ENCODE data around the gene UPB1. TPM values are rescaled to one million over a fixed set of nuclear protein-coding genes. Genes with fewer than 3 reads are reported as not detected.

The UPB1 gene
- total and polyA plus RNA-seq, 10 of the 15 experiments (the other 5 are each of a cell fraction or from before 2014, with no cell fraction given): 0.89 to 20.5 (median 3.1) TPM

DNA sequence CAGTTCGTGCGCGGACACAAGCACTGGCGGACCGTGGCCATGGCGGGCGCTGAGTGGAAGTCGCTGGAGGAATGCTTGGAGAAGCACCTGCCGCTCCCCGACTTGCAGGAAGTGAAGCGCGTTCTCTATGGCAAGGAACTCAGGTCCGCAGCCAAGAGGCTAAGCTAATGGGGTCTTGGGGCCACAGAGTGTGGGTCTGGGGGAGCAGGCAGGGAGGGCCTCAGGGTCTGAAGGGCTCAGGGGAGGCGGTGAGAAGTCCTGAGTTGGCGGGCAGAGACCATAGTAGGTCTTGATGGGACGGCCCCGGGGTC is 188 bp downstream of the UPB1 start:
- Histone ChIP-seq H3K27me3 (replicated peaks in 1 of 2; ENCODE audit: control insufficient read depth in 2 of 2, insufficient read depth in 2 of 2, low read length in 1 of 2) (no peaks in the 10 kb centered on the region; a peak in 1 of 4 replicates), H3K79me2 (ENCODE audit: control insufficient read depth, insufficient read depth, low read length) (no peaks in the 10 kb centered on the region), H3K4me1 (ENCODE audit: control insufficient read depth, insufficient read depth, low read length) (no peaks in the 10 kb centered on the region), H3K9me3 (replicated peaks; ENCODE audit: control insufficient read depth, insufficient read depth, low read length) (no peaks in the 10 kb centered on the region), H3K4me3 (no peak overlapping the region), H3K9ac (ENCODE audit: control insufficient read depth, insufficient read depth, low read length) (no peak overlapping the region), H3K27ac (ENCODE audit: control insufficient read depth, insufficient read depth) (no peak overlapping the region), H2AFZ (ENCODE audit: control insufficient read depth, low read depth, low read length) (no peak overlapping the region), H4K20me1 (ENCODE audit: control insufficient read depth, insufficient read depth) (no peaks in the 10 kb centered on the region), H3K4me2 (ENCODE audit: control insufficient read depth, insufficient read depth) (no peak overlapping the region), H3K36me3 (ENCODE audit: control insufficient read depth in 2 of 2, insufficient read depth in 2 of 2, low read length in 1 of 2) (no peaks in the 10 kb centered on the region)
- TF ChIP-seq POLR2A (IDR thresholded peaks at IDR 0.05; ENCODE audit: low read depth, low read length): no peak
- no peak for TF ChIP-seq DPF2 (IDR thresholded peaks at IDR 0.05)
- no peak for TF ChIP-seq CBFB (IDR thresholded peaks at IDR 0.05; ENCODE audit: low read depth)
- TF ChIP-seq, protein P1, sequence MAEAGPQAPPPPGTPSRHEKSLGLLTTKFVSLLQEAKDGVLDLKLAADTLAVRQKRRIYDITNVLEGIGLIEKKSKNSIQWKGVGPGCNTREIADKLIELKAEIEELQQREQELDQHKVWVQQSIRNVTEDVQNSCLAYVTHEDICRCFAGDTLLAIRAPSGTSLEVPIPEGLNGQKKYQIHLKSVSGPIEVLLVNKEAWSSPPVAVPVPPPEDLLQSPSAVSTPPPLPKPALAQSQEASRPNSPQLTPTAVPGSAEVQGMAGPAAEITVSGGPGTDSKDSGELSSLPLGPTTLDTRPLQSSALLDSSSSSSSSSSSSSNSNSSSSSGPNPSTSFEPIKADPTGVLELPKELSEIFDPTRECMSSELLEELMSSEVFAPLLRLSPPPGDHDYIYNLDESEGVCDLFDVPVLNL (IDR thresholded peaks at IDR 0.05; ENCODE audit: low read depth, low read length): no peak
- TF ChIP-seq RCOR1 (conservative IDR thresholded peaks at IDR 0.05; ENCODE audit: low read depth, low read length): no peak
- TF ChIP-seq, protein P2, sequence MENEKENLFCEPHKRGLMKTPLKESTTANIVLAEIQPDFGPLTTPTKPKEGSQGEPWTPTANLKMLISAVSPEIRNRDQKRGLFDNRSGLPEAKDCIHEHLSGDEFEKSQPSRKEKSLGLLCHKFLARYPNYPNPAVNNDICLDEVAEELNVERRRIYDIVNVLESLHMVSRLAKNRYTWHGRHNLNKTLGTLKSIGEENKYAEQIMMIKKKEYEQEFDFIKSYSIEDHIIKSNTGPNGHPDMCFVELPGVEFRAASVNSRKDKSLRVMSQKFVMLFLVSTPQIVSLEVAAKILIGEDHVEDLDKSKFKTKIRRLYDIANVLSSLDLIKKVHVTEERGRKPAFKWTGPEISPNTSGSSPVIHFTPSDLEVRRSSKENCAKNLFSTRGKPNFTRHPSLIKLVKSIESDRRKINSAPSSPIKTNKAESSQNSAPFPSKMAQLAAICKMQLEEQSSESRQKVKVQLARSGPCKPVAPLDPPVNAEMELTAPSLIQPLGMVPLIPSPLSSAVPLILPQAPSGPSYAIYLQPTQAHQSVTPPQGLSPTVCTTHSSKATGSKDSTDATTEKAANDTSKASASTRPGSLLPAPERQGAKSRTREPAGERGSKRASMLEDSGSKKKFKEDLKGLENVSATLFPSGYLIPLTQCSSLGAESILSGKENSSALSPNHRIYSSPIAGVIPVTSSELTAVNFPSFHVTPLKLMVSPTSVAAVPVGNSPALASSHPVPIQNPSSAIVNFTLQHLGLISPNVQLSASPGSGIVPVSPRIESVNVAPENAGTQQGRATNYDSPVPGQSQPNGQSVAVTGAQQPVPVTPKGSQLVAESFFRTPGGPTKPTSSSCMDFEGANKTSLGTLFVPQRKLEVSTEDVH (IDR thresholded peaks at IDR 0.05; ENCODE audit: low read depth, partially characterized antibody): no peak
- TF ChIP-seq KLF5 (IDR thresholded peaks at IDR 0.05; ENCODE audit: partially characterized antibody): no peak
- no peak for TF ChIP-seq PAX5 (IDR thresholded peaks at IDR 0.05; ENCODE audit: borderline replicate concordance, low read depth, low read length)
- TF ChIP-seq NBN (IDR thresholded peaks at IDR 0.05): no peak
- no peak for TF ChIP-seq CHD1 (IDR thresholded peaks at IDR 0.05; ENCODE audit: low read depth, low read length)
- TF ChIP-seq, protein P3, sequence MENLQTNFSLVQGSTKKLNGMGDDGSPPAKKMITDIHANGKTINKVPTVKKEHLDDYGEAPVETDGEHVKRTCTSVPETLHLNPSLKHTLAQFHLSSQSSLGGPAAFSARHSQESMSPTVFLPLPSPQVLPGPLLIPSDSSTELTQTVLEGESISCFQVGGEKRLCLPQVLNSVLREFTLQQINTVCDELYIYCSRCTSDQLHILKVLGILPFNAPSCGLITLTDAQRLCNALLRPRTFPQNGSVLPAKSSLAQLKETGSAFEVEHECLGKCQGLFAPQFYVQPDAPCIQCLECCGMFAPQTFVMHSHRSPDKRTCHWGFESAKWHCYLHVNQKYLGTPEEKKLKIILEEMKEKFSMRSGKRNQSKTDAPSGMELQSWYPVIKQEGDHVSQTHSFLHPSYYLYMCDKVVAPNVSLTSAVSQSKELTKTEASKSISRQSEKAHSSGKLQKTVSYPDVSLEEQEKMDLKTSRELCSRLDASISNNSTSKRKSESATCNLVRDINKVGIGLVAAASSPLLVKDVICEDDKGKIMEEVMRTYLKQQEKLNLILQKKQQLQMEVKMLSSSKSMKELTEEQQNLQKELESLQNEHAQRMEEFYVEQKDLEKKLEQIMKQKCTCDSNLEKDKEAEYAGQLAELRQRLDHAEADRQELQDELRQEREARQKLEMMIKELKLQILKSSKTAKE (IDR thresholded peaks at IDR 0.05; ENCODE audit: low read depth, poor library complexity, severe bottlenecking): no peak
- TF ChIP-seq, protein P4, sequence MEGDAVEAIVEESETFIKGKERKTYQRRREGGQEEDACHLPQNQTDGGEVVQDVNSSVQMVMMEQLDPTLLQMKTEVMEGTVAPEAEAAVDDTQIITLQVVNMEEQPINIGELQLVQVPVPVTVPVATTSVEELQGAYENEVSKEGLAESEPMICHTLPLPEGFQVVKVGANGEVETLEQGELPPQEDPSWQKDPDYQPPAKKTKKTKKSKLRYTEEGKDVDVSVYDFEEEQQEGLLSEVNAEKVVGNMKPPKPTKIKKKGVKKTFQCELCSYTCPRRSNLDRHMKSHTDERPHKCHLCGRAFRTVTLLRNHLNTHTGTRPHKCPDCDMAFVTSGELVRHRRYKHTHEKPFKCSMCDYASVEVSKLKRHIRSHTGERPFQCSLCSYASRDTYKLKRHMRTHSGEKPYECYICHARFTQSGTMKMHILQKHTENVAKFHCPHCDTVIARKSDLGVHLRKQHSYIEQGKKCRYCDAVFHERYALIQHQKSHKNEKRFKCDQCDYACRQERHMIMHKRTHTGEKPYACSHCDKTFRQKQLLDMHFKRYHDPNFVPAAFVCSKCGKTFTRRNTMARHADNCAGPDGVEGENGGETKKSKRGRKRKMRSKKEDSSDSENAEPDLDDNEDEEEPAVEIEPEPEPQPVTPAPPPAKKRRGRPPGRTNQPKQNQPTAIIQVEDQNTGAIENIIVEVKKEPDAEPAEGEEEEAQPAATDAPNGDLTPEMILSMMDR (IDR thresholded peaks at IDR 0.05 in 2 of 3, conservative IDR thresholded peaks at IDR 0.05 in 1 of 3; ENCODE audit: control insufficient read depth in 2 of 3, extremely low read depth in 1 of 3, insufficient read depth in 1 of 3, low read depth in 3 of 3, low read length in 3 of 3): no peak
- no peak for TF ChIP-seq POLR2AphosphoS5 (IDR thresholded peaks at IDR 0.05; ENCODE audit: low read length)
- no peak for TF ChIP-seq ATF7 (IDR thresholded peaks at IDR 0.05; ENCODE audit: low read depth)
- TF ChIP-seq SMAD1 (IDR thresholded peaks at IDR 0.05; ENCODE audit: low read depth, partially characterized antibody): no peak
- CTCF ChIA-PET: interaction anchor here (14.8 kb wide), 1 partner anchor 66 kb away, joined by 332 read pairs; the partner anchor contains the start of gene ADORA2A
- in situ Hi-C loops (cut with MboI) (no loop called here), intact Hi-C loops (cut with micrococcal nuclease; ENCODE audit: unreplicated experiment) (no loop called here)
- SMC1A ChIA-PET (ENCODE audit: uncharacterized antibody, unreplicated experiment): interaction anchor here (2.1 kb wide), 1 partner anchor 27 kb away, joined by 5 read pairs; no protein-coding TSS in a partner anchor
- RAD21 ChIA-PET (ENCODE audit: unreplicated experiment): no interaction called here
- no peak for FAIRE-seq
- DNase-seq (ENCODE audit: low read depth, low spot score): no peak
- POLR2A ChIA-PET: no interaction called here
- 80% methylated on average over 17 of the region's 17 CpGs for WGBS (ENCODE audit: insufficient coverage, insufficient replicate concordance, low lambda C conversion rate, missing lambda C conversion rate)
- BruUV-seq (replicated peaks): no TSS peak
- no peak for ATAC-seq

All from GM12878 (cell line).